Mucosa of rectum (tissue), 2 donors: ENCODE measurements around the gene FCRL2.

ENCODE experiments used
- H3K27ac ChIP-seq, 2 donors: one replicate each; pipeline ENCODE4 v1.7.0; 2013; ENCODE audit warnings: inconsistent platforms in 2 of 2, low read depth in 2 of 2, low read length in 2 of 2
- H3K27me3 ChIP-seq, 2 donors: one replicate each; pipeline ENCODE4 v1.7.0; 2013; ENCODE audit warnings: low read length in 2 of 2; ENCODE audit not compliant: control insufficient read depth in 2 of 2, insufficient read depth in 2 of 2
- H3K36me3 ChIP-seq, 2 donors: one replicate each; pipeline ENCODE4 v1.7.0; 2013; ENCODE audit warnings: low read length in 2 of 2; ENCODE audit not compliant: control insufficient read depth in 2 of 2, insufficient read depth in 2 of 2
- H3K4me1 ChIP-seq, 2 donors: one replicate each; pipeline ENCODE4 v1.7.0; 2013; ENCODE audit warnings: low read length in 2 of 2, mild to moderate bottlenecking in 1 of 2; ENCODE audit not compliant: control insufficient read depth in 2 of 2, insufficient read depth in 2 of 2
- H3K4me3 ChIP-seq, 2 donors: one replicate each; pipeline ENCODE4 v1.7.0; 2013; ENCODE audit warnings: low read length in 2 of 2
- H3K9ac ChIP-seq, 2 donors: one replicate each; pipeline ENCODE4 v1.7.0; 2013; ENCODE audit warnings: low read length in 2 of 2, low read depth in 1 of 2, mild to moderate bottlenecking in 1 of 2
- H3K9me3 ChIP-seq, 2 donors: one replicate each; pipeline ENCODE4 v1.7.0; 2013; ENCODE audit warnings: low read length in 2 of 2; ENCODE audit not compliant: control insufficient read depth in 2 of 2
- donor health status: healthy.
- donor health status: Normal muscosa, but diverticular disease.

The FCRL2 gene

DNA sequence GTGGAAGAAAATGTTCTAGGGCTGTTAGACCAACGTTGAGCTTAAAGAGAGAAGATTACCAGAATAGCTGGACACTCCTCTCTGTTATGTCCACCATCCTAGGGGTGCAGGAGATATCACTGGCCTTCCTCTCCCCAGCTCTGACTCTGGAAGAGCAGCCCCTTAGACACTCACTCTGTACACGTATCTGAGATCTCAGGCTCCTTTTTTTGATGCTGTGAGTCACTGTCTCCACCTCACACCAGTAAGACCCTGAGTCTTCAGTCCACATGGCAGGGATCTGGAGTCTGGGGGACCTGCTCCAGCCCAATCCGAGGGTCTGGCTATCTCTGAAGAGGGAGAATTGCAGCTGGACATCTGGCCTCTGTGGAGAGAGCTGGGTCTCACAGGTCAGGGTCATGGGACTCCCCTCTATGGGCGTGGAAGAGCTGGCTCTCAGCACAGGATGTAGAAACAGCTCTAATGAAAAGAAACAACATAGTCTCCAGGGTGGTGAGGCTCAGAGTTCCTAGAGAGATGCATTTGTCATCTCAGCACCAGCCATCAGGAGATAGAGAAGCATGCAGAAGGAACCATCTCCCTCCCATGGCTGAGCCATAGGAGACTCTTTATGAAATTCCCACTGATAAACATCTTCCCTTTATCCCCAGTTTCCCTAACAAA is 79.8 kb downstream of the FCRL2 start:
- Histone ChIP-seq H3K27me3 (peaks cover 0 to 9% of the 10 kb centered on the region in 2 donors), H3K27ac (no peak overlapping the region), H3K36me3 (no peaks in the 10 kb centered on the region), H3K9me3 (no peaks in the 10 kb centered on the region), H3K4me1 (no peaks in the 10 kb centered on the region), H3K9ac (no peak overlapping the region), H3K4me3 (no peak overlapping the region)
